ENCODE data around the gene BRAF.
"Not testable (repeated sequence)": the region's sequence is repeated elsewhere in the genome, so short reads cannot be mapped to it uniquely, and the experiment has no call there.

The BRAF gene

DNA sequence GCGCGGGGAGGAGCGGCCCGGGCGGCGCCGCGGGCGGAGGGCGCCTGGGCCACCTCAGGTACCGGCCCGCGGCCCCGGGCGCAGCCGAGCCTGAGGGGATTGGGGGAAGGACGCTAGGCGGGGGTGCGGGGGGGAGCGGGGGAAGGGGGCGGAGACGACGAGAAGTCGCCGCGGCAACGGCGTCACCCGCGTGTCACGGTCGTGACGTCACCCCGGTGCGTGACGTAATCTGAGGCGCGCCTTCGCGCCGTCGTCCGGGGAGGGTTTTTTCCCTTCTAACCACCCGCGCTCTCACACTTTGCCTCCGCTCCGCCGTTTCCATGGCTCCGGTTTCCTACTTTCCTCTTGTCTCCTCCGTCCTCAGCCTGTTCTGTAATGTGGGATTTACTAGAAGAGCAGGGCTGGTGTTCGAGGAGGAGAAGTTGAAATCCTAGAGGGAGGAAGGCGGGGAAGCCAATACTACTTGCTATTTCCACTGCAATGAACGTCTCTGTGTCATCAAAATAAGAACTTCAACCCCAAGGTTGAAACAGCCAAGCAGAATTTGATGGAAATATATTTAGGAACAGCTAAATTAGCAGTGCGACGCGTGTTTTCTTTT is at the start of gene BRAF:
TSS of gene BRAF (minus strand) at position 109 of the 601 bp plus-strand sequence. CDS start 226 bp downstream, outside the sequence.
- peak; percentile 75 for DNase-seq (ENCODE audit: extremely low spot score, insufficient read length, low read depth)
- FAIRE-seq, result peak; percentile 76

DNA sequence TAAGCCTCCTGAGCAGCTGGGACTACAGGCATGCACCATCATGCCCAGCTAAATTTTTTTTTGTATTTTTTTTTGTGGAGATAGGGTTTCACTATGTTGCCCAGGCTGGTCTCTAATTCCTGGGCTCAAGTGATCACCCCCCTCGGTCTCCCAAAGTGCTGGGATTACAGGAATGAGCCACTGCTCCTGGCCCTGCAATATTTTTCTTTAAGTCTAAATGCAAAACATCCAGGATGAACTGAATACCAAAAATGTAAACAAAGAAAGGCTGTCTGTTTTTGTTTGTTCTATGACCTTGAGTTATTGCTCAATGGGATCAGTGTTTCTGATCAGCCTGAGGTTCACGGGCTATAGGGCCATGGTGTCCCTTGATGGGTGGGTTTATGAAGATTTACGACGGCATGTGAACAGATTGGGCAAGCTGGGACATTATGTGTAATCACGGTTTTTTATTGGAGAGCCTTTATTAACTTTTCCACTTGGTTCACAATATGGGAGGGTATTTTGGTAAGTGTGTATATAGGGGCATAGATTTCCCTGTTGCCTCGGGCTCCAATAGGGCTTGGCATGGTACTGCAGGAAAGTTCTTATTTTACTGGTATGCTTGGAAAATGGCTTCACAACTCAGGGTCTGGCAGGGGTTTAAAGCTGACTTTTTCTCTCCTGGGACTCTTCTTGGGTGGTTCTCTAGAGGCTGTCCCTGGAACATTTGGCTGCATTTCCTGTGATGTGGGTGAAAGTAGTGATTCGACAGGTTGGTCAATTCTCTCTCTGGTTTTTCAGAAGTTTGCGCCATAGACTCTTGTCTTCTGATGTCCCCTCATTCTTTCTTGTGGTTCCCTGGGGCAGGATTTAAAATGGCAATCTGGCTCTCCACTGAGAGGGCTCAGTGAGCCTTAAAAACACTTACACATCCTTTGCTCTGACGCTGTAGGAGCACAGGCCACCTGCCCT is 48.4 kb upstream of the BRAF start:
- FAIRE-seq (no peak), DNase-seq (ENCODE audit: extremely low spot score, insufficient read length, low read depth) (no peak)

DNA sequence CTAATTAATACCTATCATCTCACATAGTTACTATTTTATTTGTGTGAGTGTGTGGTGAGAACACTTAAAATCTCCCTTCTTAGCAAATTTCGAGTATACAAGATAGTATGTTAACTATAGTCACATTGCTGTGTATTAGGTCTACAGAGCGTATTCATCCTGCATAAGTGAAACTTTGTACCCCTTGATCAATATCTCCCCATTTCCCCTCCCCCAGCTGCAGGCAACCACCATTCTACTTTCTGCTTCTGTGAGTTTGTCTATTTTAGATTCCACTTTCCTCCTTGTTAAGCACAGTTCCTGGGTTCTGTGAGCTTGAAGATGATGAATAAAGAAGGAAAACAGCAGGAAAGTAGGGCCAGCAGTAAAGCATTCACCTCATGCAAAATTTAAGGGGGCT is 47.6 kb upstream of the BRAF start:
- DNase-seq (ENCODE audit: extremely low spot score, insufficient read length, low read depth), result no peak
- no peak for FAIRE-seq

DNA sequence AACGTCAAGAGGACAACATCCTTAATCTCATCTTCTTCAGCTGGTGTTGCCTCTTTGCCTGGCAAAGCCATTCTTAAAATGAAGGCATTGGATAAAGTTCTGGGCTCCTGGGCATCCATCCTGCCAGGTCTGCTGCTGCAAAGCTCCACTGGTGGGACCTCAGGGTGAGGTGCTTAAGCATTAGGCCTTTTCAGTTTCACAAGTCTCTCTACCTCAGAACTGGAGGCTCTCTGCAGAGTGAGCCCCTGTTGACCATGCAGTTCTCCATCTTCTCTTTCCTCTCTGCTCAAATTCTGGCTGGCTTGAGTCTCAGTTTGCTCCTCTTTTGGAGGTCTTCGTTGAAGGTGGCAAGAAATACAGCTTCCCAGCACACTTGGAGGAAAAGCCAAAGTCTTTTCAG is 42.7 kb upstream of the BRAF start:
- DNase-seq (ENCODE audit: extremely low spot score, insufficient read length, low read depth), result no peak
- no peak for FAIRE-seq

DNA sequence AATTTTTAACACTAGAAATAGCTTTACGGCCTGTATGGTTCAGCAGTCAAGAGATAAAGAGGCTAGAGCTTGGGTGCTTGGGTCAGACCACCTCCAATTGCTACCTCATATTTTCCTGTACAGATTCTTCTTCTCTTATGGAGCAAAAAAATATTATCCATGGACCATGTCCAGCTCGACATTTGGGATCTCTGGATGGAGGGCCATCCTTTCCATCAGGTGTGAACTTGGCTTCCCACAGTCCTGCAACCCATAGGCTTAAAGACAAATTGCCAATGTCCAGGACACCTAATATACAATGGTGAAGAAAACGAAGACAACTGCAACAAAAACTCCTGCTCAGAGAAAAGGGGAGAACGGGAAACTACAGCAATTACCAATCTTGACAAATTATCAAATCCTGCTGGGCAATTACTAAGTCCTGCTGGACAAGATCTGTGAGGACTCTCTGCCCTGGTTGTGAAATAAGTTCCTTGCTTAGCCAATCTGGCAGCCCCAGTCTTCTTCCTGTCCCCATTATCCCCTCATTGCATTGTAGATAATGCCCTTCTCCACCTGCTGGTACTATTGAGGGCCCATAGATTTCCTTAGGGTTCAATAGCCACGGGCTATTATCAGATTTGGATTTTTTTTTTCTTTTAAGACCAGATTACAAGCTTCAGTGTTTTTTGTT is 42.0 kb upstream of the BRAF start:
- no peak for FAIRE-seq
- no peak for DNase-seq (ENCODE audit: extremely low spot score, insufficient read length, low read depth)

DNA sequence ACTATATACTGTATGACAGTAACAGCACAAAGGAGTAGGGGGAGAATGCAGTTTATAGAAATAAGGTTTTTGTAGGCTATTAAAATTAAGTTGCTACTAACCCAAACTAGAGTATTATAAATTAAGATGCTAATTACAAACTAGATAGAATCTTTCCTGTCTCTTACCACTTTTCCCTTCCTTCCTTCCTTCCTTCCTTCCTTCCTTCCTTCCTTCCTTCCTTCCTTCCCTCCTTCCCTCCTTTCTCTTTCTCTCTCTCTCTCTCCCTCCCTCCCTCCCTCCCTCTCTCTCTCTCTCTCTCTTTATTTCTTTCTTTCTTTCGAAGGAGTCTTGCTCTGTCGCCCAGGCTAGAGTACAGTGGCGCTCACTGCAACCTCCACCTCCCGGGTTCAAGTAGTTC is 36.4 kb upstream of the BRAF start:
- no peak for DNase-seq (ENCODE audit: extremely low spot score, insufficient read length, low read depth)
- FAIRE-seq, result no peak

DNA sequence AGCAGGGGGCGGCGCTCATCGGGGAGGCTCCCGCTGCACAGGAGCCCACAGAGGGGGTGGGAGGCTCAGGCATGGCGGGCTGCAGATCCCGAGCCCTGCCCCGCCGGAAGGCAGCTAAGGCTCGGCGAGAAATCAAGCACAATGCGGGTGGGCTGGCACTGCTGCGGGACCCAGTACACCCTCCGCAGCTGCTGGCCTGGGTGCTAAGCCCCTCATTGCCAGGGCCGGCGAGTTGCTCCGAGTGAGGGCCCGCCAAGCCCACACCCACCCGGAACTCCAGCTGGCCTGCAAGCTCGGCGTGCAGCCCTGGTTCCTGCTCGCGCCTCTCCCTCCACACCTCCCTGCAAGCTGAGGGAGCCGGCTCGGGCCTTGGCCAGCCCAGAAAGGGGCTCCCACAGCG is 32.3 kb upstream of the BRAF start:
- DNase-seq (ENCODE audit: extremely low spot score, insufficient read length, low read depth); FAIRE-seq: not testable (repeated sequence)

DNA sequence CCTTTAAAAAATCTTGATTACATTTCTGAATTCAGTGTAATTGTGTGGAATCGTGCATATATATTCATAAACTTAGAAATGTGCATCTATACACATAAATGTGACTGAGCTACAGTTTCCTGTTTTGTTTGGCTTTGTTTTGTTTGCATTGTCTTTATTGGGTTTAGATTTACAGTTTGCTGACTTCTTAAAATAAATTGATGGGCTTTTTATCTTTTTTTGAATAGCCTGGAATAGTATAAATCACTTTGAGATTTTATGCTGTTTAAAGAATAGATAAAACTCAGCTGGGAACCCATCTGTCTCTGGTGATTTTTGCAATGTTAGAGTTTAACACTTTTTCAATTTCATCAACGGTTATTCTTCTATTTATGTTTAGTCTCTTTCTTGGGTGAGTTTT is 21.2 kb upstream of the BRAF start:
- no peak for DNase-seq (ENCODE audit: extremely low spot score, insufficient read length, low read depth)
- no peak for FAIRE-seq

DNA sequence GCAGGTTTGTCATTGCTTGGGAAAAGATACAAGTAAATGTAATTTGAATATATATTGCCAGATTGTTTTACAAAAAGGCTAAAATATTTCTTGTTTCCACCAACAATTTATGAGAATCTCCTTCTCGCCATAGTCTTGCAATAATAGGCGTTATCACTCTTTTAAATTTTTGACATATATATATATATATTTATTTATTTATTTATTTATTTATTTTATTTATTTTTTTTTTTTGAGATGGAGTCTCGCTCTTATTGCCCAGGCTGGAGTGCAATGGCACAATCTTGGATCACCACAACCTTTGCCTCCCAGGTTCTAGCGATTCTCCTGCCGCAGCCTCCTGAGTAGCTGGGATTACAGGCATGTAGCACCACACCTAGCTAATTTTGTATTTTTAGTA is 17.5 kb upstream of the BRAF start:
- not testable (repeated sequence) for FAIRE-seq; DNase-seq (ENCODE audit: extremely low spot score, insufficient read length, low read depth)

DNA sequence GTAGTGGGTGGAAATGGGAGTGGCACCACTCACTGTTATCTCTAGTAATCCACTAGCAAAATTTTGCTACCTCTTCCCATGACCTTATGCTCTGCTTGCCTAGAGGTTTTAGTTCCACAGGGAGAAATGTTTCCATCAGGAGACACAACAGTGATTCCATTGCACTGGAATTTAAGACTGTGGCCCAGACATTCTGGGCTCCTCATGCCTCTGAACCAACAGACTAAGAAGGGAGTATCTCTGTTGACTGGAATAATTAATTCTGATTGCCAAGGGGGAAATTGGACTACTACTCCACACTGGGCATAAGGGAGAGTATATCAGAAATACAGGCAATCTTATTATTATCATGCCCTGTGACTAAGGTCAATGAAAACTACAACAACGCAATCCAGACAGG is 16.2 kb upstream of the BRAF start:
- FAIRE-seq (no peak), DNase-seq (ENCODE audit: extremely low spot score, insufficient read length, low read depth) (no peak)

DNA sequence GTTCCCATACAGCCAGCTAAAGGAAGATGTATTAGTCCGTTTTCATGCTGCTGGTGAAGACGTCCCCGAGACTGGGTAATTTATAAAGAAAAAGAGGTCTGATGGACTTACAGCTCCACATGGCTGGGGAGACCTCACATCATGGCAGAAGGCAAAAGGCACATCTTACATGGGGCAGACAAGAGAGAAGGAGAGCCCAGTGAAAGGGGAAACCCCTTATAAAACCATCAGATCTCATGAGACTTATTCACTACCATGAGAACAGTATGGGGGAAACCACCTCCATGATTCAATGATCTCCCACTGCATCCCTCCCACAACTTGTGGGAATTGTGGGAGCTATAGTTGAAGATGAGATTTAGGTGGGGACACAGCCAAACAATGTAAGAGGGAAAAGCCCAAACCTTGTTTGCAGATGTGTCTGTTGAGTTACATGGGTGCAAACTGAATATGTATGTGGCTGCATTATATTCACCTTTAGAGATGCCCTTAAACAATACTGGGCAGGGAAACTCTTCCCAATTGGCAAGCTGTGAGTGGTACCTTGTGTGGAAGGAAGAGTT is 13.1 kb upstream of the BRAF start:
- DNase-seq (ENCODE audit: extremely low spot score, insufficient read length, low read depth) (no peak), FAIRE-seq (no peak)

DNA sequence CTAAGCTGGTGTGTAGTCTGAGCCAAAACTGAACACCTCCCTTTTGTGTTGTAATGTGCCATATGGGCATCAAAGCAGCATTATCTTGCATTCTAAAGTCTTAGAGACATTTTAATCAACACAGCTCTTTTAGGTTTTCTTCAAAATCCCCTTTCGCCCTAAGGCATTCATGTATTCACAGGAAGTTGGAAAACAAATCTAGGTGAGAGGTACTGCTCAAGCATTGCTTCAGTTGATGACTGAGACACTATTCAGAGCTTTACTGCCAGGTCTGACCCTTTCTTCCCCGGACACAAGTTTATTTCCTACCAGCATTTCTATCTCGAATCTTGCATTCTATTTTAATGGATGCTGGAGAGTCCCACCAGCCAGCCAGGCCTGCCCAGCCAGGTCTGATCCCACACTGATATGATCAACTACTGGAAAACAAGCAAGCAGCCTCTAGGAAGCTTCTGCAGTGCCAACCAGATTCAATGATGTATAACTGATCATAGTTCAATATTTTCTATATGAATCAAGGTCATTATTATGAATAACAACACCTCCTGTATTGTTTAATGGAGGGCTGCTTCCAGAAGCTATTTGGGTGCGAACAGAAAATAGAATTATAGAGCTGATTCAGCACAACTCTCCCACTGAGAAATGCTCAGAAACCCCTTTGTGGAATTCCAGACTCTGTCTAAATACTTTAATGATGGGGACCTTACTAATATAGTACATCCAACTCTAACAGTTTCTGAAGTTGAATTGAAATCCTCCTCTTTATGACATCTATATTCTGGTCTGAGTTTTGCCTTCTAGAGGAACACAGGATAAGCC is 4.0 kb upstream of the BRAF start:
- no peak for FAIRE-seq

DNA sequence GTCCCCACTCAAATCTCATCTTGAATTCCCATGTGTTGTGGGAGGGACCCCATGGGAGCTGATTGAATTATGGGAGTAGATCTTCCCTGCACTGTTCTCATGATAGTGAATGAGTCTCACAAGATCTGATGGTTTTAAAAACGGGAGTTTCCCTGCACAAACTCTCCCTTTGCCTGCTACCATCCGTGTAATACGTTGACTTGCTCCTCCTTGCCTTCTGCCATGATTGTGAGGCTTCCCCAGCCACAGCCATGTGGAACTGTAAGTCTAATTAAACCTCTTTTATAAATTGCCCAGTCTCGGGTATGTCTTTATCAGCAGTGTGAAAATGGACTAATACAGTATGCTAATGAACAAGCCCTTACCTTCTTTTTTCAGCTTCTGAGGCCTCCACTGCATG is 3.2 kb upstream of the BRAF start:
- DNase-seq (ENCODE audit: extremely low spot score, insufficient read length, low read depth); FAIRE-seq: not testable (repeated sequence)

More for the DNA sequence above, 4.0 kb upstream of the BRAF start:
- no peak for DNase-seq (ENCODE audit: extremely low spot score, insufficient read length, low read depth)

DNA sequence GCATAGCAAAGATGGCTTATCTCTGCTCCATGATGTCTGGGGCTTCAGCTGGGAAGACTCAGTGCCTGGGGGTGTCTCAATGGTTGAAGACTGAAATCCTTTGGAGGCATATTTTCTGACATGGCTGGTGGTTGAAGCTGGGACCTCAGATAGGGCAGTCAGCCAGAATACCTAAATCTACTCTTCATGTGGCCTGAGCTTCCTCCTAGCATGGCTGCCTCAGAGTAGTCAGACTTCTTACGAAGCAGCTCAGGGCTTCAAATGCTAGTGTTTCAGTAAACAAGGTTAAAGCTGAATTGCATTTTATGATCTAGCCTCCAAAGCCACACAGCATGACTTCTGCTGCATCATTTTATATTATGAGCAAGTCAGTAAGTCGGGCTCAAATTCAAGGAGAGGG is 2.6 kb upstream of the BRAF start:
- FAIRE-seq (no peak), DNase-seq (ENCODE audit: extremely low spot score, insufficient read length, low read depth) (no peak)

DNA sequence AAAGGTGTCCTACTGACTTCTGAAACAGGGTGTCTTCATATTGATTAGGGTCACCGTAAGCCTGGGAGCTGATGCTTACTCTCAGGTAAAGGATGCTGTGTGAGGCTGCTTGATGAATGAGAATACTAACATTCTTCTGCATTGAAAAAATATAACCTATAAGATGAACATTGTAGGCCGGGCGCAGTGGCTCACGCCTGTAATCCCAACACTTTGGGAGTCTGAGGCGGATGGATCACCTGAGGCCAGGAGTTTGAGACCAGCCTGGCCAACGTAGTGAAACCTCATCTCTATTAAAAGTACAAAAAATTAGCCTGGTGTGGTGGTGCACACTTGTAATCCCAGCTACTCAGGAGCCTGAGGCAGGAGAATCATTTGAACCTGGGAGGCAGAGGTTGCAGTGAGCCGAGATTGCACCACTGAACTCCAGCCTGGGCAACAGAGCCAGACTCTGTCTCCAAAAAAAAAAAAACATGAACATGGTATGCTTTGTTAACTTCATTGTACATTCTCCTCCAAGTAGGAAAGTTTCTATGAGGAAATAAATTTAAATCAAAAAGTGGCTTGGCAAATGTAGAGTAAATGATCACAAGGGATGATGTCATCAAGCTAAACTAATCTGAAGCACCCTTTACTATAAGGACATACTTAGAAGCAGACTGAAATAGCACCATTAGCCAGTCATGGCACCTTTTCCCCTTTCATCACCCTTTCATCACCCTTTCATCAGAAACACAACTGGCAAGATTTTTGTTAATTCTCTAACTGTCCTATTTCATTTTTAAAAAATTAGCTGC is 1.5 kb upstream of the BRAF start:
- FAIRE-seq (no peak), DNase-seq (ENCODE audit: extremely low spot score, insufficient read length, low read depth) (no peak)

DNA sequence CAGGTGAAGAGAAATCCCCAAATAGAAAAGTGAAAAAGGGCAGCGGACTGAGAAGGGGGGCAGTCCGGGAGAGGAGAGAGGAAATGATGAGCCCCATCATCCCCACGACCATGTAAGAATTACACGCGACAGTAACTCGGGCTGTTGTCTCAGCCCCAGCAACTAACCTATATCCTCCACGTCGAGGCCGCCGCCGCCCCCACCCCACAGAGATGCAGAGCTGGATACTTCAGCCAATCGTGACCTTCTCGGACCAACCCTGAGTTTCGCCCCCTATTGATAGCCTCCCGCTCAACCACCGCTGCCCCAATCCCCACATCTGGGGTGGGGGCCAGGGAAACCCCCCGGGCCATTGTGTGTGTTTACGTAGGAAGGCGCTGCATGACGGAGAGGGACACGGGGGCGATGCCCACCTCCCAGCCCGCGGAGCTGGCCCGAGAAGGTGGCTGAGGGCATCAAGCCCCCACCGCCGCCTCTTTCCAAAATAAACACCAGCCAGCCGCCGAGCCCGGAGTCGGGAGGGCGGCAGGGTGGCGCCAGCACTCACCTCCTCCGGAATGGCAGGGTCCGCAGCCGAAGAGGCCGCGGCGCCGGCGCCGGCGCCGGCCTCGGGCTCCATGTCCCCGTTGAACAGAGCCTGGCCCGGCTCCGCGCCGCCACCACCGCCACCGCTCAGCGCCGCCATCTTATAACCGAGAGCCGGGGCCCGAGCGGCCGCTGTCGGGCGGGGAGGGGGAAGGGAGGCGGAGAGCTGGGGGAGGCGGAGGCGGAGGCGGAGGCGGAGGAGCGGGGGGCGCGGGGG is 509 bp downstream of the BRAF start:
- peak; percentile 48 for DNase-seq (ENCODE audit: extremely low spot score, insufficient read length, low read depth)

DNA sequence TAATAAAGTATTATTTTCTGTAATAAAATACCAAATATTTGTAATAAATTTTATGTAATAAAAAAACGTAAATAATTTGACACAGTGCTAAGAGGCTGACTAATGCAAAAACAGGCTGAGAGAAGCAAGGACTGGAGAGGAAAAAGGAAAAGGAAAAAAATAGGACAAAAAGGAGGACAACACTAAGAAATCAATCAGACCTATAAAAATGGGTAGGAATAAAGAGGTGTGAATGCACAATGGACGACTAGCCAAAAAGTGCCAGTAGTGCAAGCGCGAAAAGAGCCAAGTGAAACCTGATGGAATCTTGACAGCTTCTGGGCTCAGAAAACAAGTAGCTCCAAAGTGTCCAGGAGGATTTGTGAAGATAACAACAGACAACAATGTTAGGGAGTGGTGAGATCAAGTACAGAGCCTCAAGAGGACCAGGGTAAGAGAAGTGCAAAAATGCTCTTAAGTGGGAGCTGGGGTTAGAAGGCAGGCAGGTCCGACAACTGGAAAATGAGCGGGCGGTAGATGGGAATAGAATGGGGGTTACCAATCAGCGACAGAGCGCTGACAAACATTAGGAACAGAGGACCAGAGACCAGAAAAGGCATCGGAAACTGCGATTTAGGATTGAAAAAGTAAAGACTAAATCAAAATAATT is 1.2 kb downstream of the BRAF start:
- FAIRE-seq (no peak), DNase-seq (ENCODE audit: extremely low spot score, insufficient read length, low read depth) (no peak)

More for the DNA sequence above, 509 bp downstream of the BRAF start:
- FAIRE-seq, result peak; percentile 89
